ENCODE data around the gene CDK19.
"Not testable (repeated sequence)": the region's sequence is repeated elsewhere in the genome, so short reads cannot be mapped to it uniquely, and the experiment has no call there.

Gene CDK19

GRCh38 chr6:110815411-110816409 is at the start of gene CDK19:
TSS of gene CDK19 (minus strand) at chr6:110815469. CDS start at chr6:110815136, 333 bp downstream.
- Mint-ChIP-seq H3K27me3 (no peaks in the 10 kb centered on the region), H3K4me1 (peaks cover 19 to 30% of the 10 kb centered on the region in 2 donors), H3K4me3 (peak within 1 kb of the TSS; percentile 95 to 99), H3K27ac (peak within 1 kb of the TSS; percentile 97), H3K36me3 (peaks cover 2 to 6% of the 10 kb centered on the region in 2 donors), H3K9me3 (no peaks in the 10 kb centered on the region)
- DNase-seq (peak; percentile 98), ATAC-seq (replicated peaks) (peak; percentile 82 to 85)

GRCh38 chr6:110864824-110865223 is 49.6 kb upstream of the CDK19 start:
- Mint-ChIP-seq H3K36me3 (no peaks in the 10 kb centered on the region), H3K27ac (no peak overlapping the region), H3K27me3 (no peaks in the 10 kb centered on the region), H3K4me3 (no peak overlapping the region), H3K4me1 (peaks cover 6 to 21% of the 10 kb centered on the region in 2 donors), H3K9me3 (no peaks in the 10 kb centered on the region)
- DNase-seq = no peak
- no peak for ATAC-seq (replicated peaks)

- peak; percentile 19 for DNase-seq
- Mint-ChIP-seq H3K27ac (peak overlapping the region; percentile 95), H3K4me3 (peak overlapping the region; percentile 72 to 75), H3K4me1 (peaks cover 7 to 16% of the 10 kb centered on the region in 2 donors), H3K9me3 (peaks cover 1 to 4% of the 10 kb centered on the region in 2 donors), H3K36me3 (peaks cover 0 to 5% of the 10 kb centered on the region in 2 donors), H3K27me3 (no peaks in the 10 kb centered on the region)
- peak; percentile 80 to 86 for ATAC-seq (replicated peaks)
Observed at GRCh38 chr6:110859335-110859792, 44.1 kb upstream of the CDK19 start.

GRCh38 chr6:110858562-110859214 is 43.4 kb upstream of the CDK19 start:
- Mint-ChIP-seq H3K27me3 (no peaks in the 10 kb centered on the region), H3K4me3 (peak overlapping the region; percentile 72 to 75), H3K36me3 (peaks cover 0 to 5% of the 10 kb centered on the region in 2 donors), H3K9me3 (peaks cover 1 to 4% of the 10 kb centered on the region in 2 donors), H3K27ac (peak overlapping the region; percentile 95), H3K4me1 (peaks cover 7 to 16% of the 10 kb centered on the region in 2 donors)
- peak in 1 of 2 donors; percentile 26 for ATAC-seq (replicated peaks)
- DNase-seq = no peak

- H3K36me3 Mint-ChIP-seq = peaks cover 0 to 5% of the 10 kb centered on the region in 2 donors
- DNase-seq = no peak
- H3K27me3 Mint-ChIP-seq = no peaks in the 10 kb centered on the region
- ATAC-seq (replicated peaks) = no peak
- H3K4me1 Mint-ChIP-seq = peaks cover 7 to 16% of the 10 kb centered on the region in 2 donors
- H3K4me3 Mint-ChIP-seq = no peak overlapping the region
- no peak overlapping the region for H3K27ac Mint-ChIP-seq
- peaks cover 1 to 4% of the 10 kb centered on the region in 2 donors for H3K9me3 Mint-ChIP-seq
Observed at GRCh38 chr6:110858016-110858415, 42.7 kb upstream of the CDK19 start.

GRCh38 chr6:110856296-110856695 is 41.0 kb upstream of the CDK19 start:
- Mint-ChIP-seq H3K36me3 (peaks cover 0 to 5% of the 10 kb centered on the region in 2 donors), H3K4me1 (peaks cover 7 to 16% of the 10 kb centered on the region in 2 donors), H3K4me3 (no peak overlapping the region), H3K27ac (no peak overlapping the region), H3K27me3 (no peaks in the 10 kb centered on the region), H3K9me3 (peaks cover 1 to 4% of the 10 kb centered on the region in 2 donors)
- ATAC-seq (replicated peaks) (no peak), DNase-seq (no peak)

GRCh38 chr6:110853754-110854477 is 38.6 kb upstream of the CDK19 start:
- H3K4me3 Mint-ChIP-seq = no peak overlapping the region
- H3K27ac Mint-ChIP-seq = no peak overlapping the region
- no peaks in the 10 kb centered on the region for H3K27me3 Mint-ChIP-seq
- H3K9me3 Mint-ChIP-seq = peaks cover 0 to under 1% of the 10 kb centered on the region in 2 donors
- ATAC-seq (replicated peaks) (no peak), DNase-seq (no peak)
- peaks cover 0 to 2% of the 10 kb centered on the region in 2 donors for H3K4me1 Mint-ChIP-seq
- peaks cover 0 to 1% of the 10 kb centered on the region in 2 donors for H3K36me3 Mint-ChIP-seq

- no peak overlapping the region for H3K4me3 Mint-ChIP-seq
- H3K27ac Mint-ChIP-seq = no peak overlapping the region
- no peaks in the 10 kb centered on the region for H3K27me3 Mint-ChIP-seq
- no peaks in the 10 kb centered on the region for H3K4me1 Mint-ChIP-seq
- H3K36me3 Mint-ChIP-seq = no peaks in the 10 kb centered on the region
- H3K9me3 Mint-ChIP-seq = no peaks in the 10 kb centered on the region
- DNase-seq (no peak), ATAC-seq (replicated peaks) (no peak)
Observed at GRCh38 chr6:110852773-110853172, 37.5 kb upstream of the CDK19 start.

- Mint-ChIP-seq H3K4me3 (no peak overlapping the region), H3K4me1 (no peaks in the 10 kb centered on the region), H3K9me3 (no peaks in the 10 kb centered on the region), H3K27me3 (no peaks in the 10 kb centered on the region), H3K36me3 (peaks cover 0 to under 1% of the 10 kb centered on the region in 2 donors), H3K27ac (no peak overlapping the region)
- DNase-seq (no peak), ATAC-seq (replicated peaks) (no peak)
Observed at GRCh38 chr6:110849781-110850180, 34.5 kb upstream of the CDK19 start.

- DNase-seq (no peak), ATAC-seq (replicated peaks) (no peak)
- H3K36me3 Mint-ChIP-seq = peaks cover 2 to 3% of the 10 kb centered on the region in 2 donors
- no peak overlapping the region for H3K27ac Mint-ChIP-seq
- H3K4me3 Mint-ChIP-seq = no peak overlapping the region
- peaks cover 0 to 6% of the 10 kb centered on the region in 2 donors for H3K4me1 Mint-ChIP-seq
- no peaks in the 10 kb centered on the region for H3K27me3 Mint-ChIP-seq
- no peaks in the 10 kb centered on the region for H3K9me3 Mint-ChIP-seq
Observed at GRCh38 chr6:110841266-110841665, 26.0 kb upstream of the CDK19 start.

GRCh38 chr6:110835751-110836150 is 20.5 kb upstream of the CDK19 start:
- H3K4me3 Mint-ChIP-seq; H3K27ac Mint-ChIP-seq; H3K9me3 Mint-ChIP-seq; DNase-seq; ATAC-seq (replicated peaks); H3K27me3 Mint-ChIP-seq; H3K4me1 Mint-ChIP-seq; H3K36me3 Mint-ChIP-seq: not testable (repeated sequence)

- no peaks in the 10 kb centered on the region for H3K9me3 Mint-ChIP-seq
- H3K36me3 Mint-ChIP-seq = no peaks in the 10 kb centered on the region
- H3K4me1 Mint-ChIP-seq = no peaks in the 10 kb centered on the region
- H3K27me3 Mint-ChIP-seq = no peaks in the 10 kb centered on the region
- ATAC-seq (replicated peaks) = no peak
- H3K27ac Mint-ChIP-seq = no peak overlapping the region
- no peak for DNase-seq
- no peak overlapping the region for H3K4me3 Mint-ChIP-seq
Observed at GRCh38 chr6:110833831-110834230, 18.6 kb upstream of the CDK19 start.

GRCh38 chr6:110831405-110831804 is 16.1 kb upstream of the CDK19 start:
- DNase-seq (no peak), ATAC-seq (replicated peaks) (no peak)
- peaks cover 3 to 6% of the 10 kb centered on the region in 2 donors for H3K4me1 Mint-ChIP-seq
- H3K4me3 Mint-ChIP-seq = no peak overlapping the region
- H3K27me3 Mint-ChIP-seq = no peaks in the 10 kb centered on the region
- no peaks in the 10 kb centered on the region for H3K9me3 Mint-ChIP-seq
- no peak overlapping the region for H3K27ac Mint-ChIP-seq
- H3K36me3 Mint-ChIP-seq = no peaks in the 10 kb centered on the region

GRCh38 chr6:110828396-110828795 is 13.1 kb upstream of the CDK19 start:
- no peaks in the 10 kb centered on the region for H3K36me3 Mint-ChIP-seq
- no peak overlapping the region for H3K4me3 Mint-ChIP-seq
- no peak for DNase-seq
- no peak for ATAC-seq (replicated peaks)
- H3K27ac Mint-ChIP-seq = no peak overlapping the region
- no peaks in the 10 kb centered on the region for H3K9me3 Mint-ChIP-seq
- peaks cover 5 to 7% of the 10 kb centered on the region in 2 donors for H3K4me1 Mint-ChIP-seq
- H3K27me3 Mint-ChIP-seq = no peaks in the 10 kb centered on the region

Data from stimulated activated naive B cell treated with anti-CD40 and anti-IgM and Interleukin-4, amounts not matched to agents 10 μg/mL and 1 μg/mL and 100 μg/mL, for 72 hours (primary cell).